GM18867 (cell line): ENCODE data around the gene NEK4.
A peak's percentile ranks its signal among the peaks of the same experiment; 100 is the strongest.
"Not testable (repeated sequence)": the region's sequence is repeated elsewhere in the genome, so short reads cannot be mapped to it uniquely, and the experiment has no call there.

Source experiments
- ATAC-seq: cut with Tn5 transposase; IDR thresholded peaks from one replicate; pipeline ENCODE4 v1.9.1; 2021; ENCODE audit warnings: mild to moderate bottlenecking, moderate library complexity; ENCODE audit not compliant: unreplicated experiment

Gene NEK4

GRCh38 chr3:52779837-52780585 lies 9.3 kb upstream of the NEK4 start:
- ATAC-seq: peak; percentile 8

GRCh38 chr3:52779011-52779836 lies 8.5 kb upstream of the NEK4 start:
- ATAC-seq: peak; percentile 63

- ATAC-seq: no peak
These were observed 7.4 kb upstream of the NEK4 start for GRCh38 chr3:52777959-52778805.

GRCh38 chr3:52777127-52777958 lies 6.6 kb upstream of the NEK4 start, which contains the start of gene ITIH1:
Gene ITIH1, plus strand, starts transcription at chr3:52777599. Its CDS starts 17 bp downstream, at chr3:52777616.
- no peak for ATAC-seq

- ATAC-seq: not testable (repeated sequence)
These were observed 5.7 kb upstream of the NEK4 start for GRCh38 chr3:52776486-52776885.

GRCh38 chr3:52775877-52776276 lies 5.1 kb upstream of the NEK4 start:
- no peak for ATAC-seq

GRCh38 chr3:52774901-52775864 lies 4.4 kb upstream of the NEK4 start:
- no peak for ATAC-seq

GRCh38 chr3:52774066-52774713 lies 3.5 kb upstream of the NEK4 start:
- no peak for ATAC-seq

GRCh38 chr3:52773361-52774065 lies 2.8 kb upstream of the NEK4 start:
- no peak for ATAC-seq

GRCh38 chr3:52771702-52772101 lies 962 bp upstream of the NEK4 start:
- ATAC-seq: no peak

GRCh38 chr3:52771334-52771681 lies 568 bp upstream of the NEK4 start:
- peak; percentile 15 for ATAC-seq

- no peak for ATAC-seq
These were observed 819 bp downstream of the NEK4 start for GRCh38 chr3:52769786-52770455.

- no peak for ATAC-seq
These were observed 7.3 kb downstream of the NEK4 start for GRCh38 chr3:52763466-52763865.

- ATAC-seq: no peak
These were observed 14.6 kb downstream of the NEK4 start for GRCh38 chr3:52756141-52756540.

GRCh38 chr3:52754373-52754772 lies 16.4 kb downstream of the NEK4 start:
- ATAC-seq: no peak

GRCh38 chr3:52752045-52752660 lies 18.6 kb downstream of the NEK4 start:
- ATAC-seq: no peak

GRCh38 chr3:52743721-52744120 lies 27.0 kb downstream of the NEK4 start:
- no peak for ATAC-seq
